SK-N-MC (cell line): Measurements from ENCODE around the gene AMER2.

Experiments used
- EZH2 ChIP-seq: fragments of 200-600 bp; sonication (generic); IDR thresholded peaks from one replicate; pipeline ENCODE4 v1.6.1; 2017; ENCODE audit warnings: antibody characterized with exemption
- FOXP2 ChIP-seq: optimal IDR thresholded peaks from 2 replicates; pipeline ENCODE3; 2011; ENCODE audit warnings: mild to moderate bottlenecking, moderate library complexity; ENCODE audit not compliant: insufficient read depth; ENCODE audit errors: extremely low read length, control extremely low read depth
- POLR2AphosphoS5 ChIP-seq: IDR thresholded peaks from 2 replicates; pipeline ENCODE4 v1.6.1; 2012; ENCODE audit warnings: mild to moderate bottlenecking, low read depth, low read length, borderline replicate concordance

- TF ChIP-seq POLR2AphosphoS5 (no peak), EZH2 (no peak), FOXP2 (no peak)
These were observed 43.1 kb upstream of the AMER2 start for GRCh38 chr13:25215253-25215575.
